ENCODE results near the gene COA7.

DNA sequence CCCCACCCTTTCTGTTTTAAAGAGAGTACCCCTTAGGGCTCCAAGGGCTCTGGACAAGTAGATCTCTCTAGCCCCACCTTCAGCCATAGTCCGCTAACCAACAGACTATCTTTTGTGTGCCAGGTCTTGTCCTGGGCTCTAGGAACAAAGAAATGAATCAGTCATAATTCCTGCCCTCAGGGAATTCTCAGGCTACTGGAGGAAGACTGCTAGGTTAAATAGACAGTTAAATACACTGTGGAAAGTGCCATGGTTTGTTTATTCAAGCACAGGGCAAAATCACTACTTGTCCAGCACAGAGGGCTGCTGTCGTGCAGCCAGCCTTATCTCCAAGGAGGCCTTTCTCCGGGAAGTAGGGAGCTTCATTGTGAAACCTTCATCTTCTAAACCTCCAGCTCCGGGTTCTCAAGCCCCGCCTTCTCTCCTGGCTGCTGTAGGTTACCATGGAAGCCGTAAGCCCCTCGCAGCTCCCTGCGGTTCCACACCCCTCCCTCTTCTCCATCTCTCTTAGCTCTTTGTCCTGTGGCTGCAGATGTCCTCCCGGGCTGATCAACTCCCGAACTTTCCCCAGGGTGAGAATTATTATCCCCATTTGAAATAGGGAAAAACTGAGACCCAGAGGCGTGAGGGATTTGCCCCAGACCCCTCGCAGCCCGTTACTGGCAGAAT, 35.4 kb downstream of the COA7 start:
- TF ChIP-seq, protein P1, sequence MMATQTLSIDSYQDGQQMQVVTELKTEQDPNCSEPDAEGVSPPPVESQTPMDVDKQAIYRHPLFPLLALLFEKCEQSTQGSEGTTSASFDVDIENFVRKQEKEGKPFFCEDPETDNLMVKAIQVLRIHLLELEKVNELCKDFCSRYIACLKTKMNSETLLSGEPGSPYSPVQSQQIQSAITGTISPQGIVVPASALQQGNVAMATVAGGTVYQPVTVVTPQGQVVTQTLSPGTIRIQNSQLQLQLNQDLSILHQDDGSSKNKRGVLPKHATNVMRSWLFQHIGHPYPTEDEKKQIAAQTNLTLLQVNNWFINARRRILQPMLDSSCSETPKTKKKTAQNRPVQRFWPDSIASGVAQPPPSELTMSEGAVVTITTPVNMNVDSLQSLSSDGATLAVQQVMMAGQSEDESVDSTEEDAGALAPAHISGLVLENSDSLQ (IDR thresholded peaks at IDR 0.05) = no peak
- TF ChIP-seq FOXM1 (IDR thresholded peaks at IDR 0.05; ENCODE audit: borderline replicate concordance) = no peak
- no peak for TF ChIP-seq SP1 (IDR thresholded peaks at IDR 0.05)
- TF ChIP-seq NFRKB (IDR thresholded peaks at IDR 0.05) = no peak
